ENCODE data around the gene TEX53.

Gene TEX53

GRCh38 chr9:114607671-114608524 lies 49.7 kb downstream of the TEX53 start:
- TF ChIP-seq CTCF (IDR thresholded peaks at IDR 0.05; ENCODE audit: low read depth, low read length), result no peak

GRCh38 chr9:114606597-114607207 lies 50.9 kb downstream of the TEX53 start:
- TF ChIP-seq CTCF (IDR thresholded peaks at IDR 0.05; ENCODE audit: low read depth, low read length), result no peak
- no peak overlapping the region for H3K4me3 ChIP-seq (ENCODE audit: low read depth, low read length)

More at GRCh38 chr9:114607671-114608524, 49.7 kb downstream of the TEX53 start:
- H3K4me3 ChIP-seq (ENCODE audit: low read depth, low read length), result no peak overlapping the region
